Measurements from ENCODE around the gene HRH2. TPM values are rescaled to one million over a fixed set of nuclear protein-coding genes. Genes with fewer than 3 reads are reported as not detected.

Gene HRH2
- total RNA-seq (2022; extraction: Qiagen RNA extraction; ENCODE audit: low read depth) = 0.44 to 0.77 TPM (median 0.53 TPM) in 5 replicates

GRCh38 chr5:175657593-175658271 is at the start of gene HRH2:
Gene HRH2, plus strand, starts transcription at chr5:175658071. Its CDS starts 25,163 bp downstream, at chr5:175683234.

Other genes with a start within 250 kb of the HRH2 start
- 0.13 to 0.23 TPM (median 0.17 TPM) in 5 replicates for gene DRD1, start 213.9 kb upstream of the HRH2 start, total RNA-seq (2022; extraction: Qiagen RNA extraction; ENCODE audit: low read depth)
- 82.6 to 99.4 TPM (median 94.3 TPM) in 5 replicates for gene SFXN1, start 179.5 kb upstream of the HRH2 start, total RNA-seq (2022; extraction: Qiagen RNA extraction; ENCODE audit: low read depth)
- gene CPLX2, start 213.5 kb downstream of the HRH2 start, total RNA-seq (2022; extraction: Qiagen RNA extraction; ENCODE audit: low read depth) = 147 to 183 TPM (median 151 TPM) in 5 replicates